H7 (cell line): ENCODE data around the gene RPP40. TPM values are rescaled to one million over a fixed set of nuclear protein-coding genes. Genes with fewer than 3 reads are reported as not detected.

Experiments used
- DNase-seq: peaks from one replicate; pipeline ENCODE4 v3.0.0; 2012
- H3K27me3 ChIP-seq: 2 replicates; pipeline ENCODE4 v1.6.0; 2011; ENCODE audit warnings: mild to moderate bottlenecking, low read length; ENCODE audit not compliant: control insufficient read depth, insufficient read depth
- H3K36me3 ChIP-seq: replicated peaks from 2 replicates; pipeline ENCODE4 v1.5.1; 2011; ENCODE audit warnings: low read length; ENCODE audit not compliant: control insufficient read depth, insufficient read depth
- H3K4me3 ChIP-seq: 2 replicates; pipeline ENCODE4 v1.5.1; 2011; ENCODE audit warnings: low read depth, mild to moderate bottlenecking, control low read depth, low read length, moderate library complexity; ENCODE audit not compliant: insufficient read depth
- total RNA-seq: library from RNA; depleted of rRNA; stranded (reverse); fragments of >200 nt; shearing (Covaris generic); gene quantifications from 2 replicates; pipeline ENCODE4 v1.2.3, GENCODE V29; 2014

Gene RPP40
- total RNA-seq, 1 experiment from 2014 or later: 13.5 TPM

DNA sequence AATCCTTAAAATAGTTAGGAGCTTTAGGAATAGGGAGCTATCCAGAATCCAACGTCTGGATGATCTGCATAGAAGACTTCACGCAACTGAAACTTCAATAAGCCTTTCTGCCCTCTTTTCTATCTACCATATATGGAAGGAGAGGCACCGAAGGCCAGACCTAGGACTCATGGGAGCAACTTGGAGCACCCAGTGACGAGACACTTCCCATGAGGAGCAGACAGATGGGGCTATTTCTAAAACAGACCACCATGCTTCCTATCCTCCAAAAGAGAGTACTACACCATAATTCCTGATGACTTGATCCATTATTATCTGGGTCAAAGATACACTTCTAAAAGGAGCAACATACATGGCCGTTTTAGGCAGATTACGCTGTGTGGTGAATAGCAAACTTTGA is 6.0 kb downstream of the RPP40 start:
- no peak for DNase-seq
- H3K36me3 ChIP-seq: no peaks in the 10 kb centered on the region; the same call in 1 of the 2 replicates

DNA sequence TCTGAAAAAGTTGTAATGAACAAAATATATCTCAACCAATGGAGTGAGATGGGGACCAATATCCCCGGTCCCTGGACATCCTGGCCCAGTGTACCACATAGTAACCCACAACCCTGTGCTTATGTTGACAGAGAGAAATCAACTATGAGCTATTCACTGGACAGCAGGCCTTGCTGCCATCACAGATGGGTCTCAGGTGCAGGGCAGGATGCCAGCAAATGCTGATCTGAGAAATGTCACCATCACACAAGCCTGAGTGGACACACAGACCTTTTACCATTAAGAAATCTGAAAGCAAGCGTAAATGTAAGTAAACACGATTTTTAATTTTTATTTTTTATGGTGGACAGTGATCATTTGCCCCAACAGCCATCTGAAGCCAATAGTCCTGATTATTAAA is 9.1 kb downstream of the RPP40 start:
- H3K27me3 ChIP-seq: no peaks in the 10 kb centered on the region
- H3K36me3 ChIP-seq: no peaks in the 10 kb centered on the region; the same call in 1 of the 2 replicates
- no peak overlapping the region for H3K4me3 ChIP-seq
- no peak for DNase-seq

More for the DNA sequence above, 6.0 kb downstream of the RPP40 start:
- H3K27me3 ChIP-seq: no peaks in the 10 kb centered on the region
- H3K4me3 ChIP-seq: no peak overlapping the region

DNA sequence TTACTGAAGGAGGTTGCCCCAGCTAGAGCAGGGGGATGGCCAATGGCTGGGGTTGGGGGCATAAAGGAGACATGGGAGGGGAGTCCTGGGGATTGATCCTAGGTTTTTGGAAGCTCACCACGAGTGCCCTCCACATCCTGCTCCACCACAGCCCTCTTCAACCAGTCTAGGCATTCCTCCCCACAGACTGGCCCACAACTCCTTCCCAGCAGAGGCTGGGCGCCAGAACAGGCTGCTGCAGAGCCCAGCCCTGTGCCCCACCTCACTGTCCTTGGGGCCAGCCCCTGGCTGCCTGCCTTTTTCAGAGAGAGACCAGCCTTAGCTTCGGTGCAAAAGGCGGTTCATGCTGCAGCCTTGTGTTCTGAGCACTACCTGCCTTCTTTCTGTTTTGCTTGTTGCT is 16.4 kb downstream of the RPP40 start:
- no peak for DNase-seq
- H3K36me3 ChIP-seq: no peaks in the 10 kb centered on the region
- no peak overlapping the region for H3K4me3 ChIP-seq

DNA sequence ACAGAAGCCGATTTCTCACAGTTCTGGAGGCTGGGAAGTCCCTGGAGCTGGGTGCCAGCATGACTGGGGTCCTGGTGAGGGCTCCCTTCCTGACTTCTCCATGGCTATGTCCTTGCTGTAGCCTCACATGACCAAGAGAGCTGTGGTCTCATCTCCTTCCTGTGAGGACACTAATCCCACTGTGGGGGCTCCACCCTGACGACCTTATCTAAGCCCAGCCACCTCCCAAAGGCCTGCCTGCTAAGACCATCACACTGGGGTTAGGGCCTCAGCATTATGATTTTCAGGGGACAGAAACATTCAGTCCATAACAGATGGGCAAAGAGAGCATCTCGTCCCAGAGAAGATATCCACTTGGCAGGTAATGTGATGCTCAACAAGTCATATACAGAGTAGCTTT is 16.8 kb downstream of the RPP40 start:
- no peak for DNase-seq
- Histone ChIP-seq H3K27me3 (no peaks in the 10 kb centered on the region), H3K4me3 (no peak overlapping the region), H3K36me3 (no peaks in the 10 kb centered on the region)

More for the DNA sequence above, 16.4 kb downstream of the RPP40 start:
- H3K27me3 ChIP-seq: no peaks in the 10 kb centered on the region

DNA sequence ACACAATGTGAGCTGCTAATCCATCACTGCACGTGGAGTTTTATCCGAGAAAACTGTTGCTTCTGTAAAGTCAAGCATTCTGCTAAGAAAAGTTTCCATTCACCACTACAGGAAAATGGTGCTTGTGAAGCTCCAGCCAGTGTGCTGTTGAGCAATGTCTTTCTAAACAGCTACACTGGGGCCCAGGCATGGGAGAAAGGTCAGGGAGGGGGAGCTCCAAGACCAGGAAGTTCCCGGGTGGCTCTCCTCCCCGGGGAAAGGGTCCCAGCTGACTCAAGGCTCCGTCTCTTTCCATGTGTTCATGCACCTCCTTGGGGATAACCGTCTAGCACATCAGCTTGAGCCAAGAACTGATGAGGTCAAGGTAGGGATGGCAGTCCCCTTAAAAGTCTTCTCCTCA is 20.5 kb downstream of the RPP40 start:
- Histone ChIP-seq H3K4me3 (no peak overlapping the region), H3K36me3 (no peaks in the 10 kb centered on the region), H3K27me3 (no peaks in the 10 kb centered on the region)
- no peak for DNase-seq

DNA sequence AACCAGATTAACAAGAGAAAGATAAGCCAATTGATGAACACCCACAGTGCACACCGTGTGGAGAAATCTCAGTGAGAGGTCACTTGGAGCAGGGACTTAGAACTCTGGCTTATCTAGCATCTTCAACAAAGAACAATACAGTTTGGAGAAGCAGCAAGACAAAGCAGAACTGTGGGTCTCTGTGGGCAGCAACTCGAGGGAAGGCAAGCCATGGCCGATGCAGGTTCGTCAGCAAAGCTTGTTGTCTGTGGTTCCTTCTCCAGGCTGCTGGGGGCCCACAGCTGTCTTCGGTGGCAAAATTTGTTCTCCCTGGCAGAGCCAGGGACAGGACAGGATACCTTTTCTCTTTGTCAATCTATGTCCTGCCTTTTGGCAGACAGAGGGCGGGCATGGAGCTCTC is 22.1 kb downstream of the RPP40 start:
- Histone ChIP-seq H3K4me3 (no peak overlapping the region), H3K36me3 (no peaks in the 10 kb centered on the region), H3K27me3 (no peaks in the 10 kb centered on the region)
- no peak for DNase-seq

DNA sequence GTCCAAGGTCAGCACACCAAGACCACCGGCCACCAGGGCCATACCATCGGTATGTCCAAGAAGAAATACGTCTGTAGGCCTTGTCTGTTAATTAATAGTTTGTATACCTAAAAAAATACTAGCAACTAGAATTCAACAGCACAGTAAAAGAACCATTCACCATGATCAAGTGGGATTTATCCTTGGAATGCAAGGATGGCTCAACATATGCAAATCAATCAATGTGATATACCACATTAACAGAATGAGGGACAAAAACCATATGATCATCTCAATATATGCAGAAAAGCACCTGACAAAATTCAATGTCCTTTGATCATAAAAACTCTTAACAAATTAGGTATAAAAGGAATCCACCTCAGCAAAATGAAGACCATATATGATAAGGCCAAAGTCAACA is 24.4 kb downstream of the RPP40 start:
- H3K36me3 ChIP-seq: no peaks in the 10 kb centered on the region
- H3K4me3 ChIP-seq: no peak overlapping the region
- no peak for DNase-seq
- no peaks in the 10 kb centered on the region for H3K27me3 ChIP-seq

DNA sequence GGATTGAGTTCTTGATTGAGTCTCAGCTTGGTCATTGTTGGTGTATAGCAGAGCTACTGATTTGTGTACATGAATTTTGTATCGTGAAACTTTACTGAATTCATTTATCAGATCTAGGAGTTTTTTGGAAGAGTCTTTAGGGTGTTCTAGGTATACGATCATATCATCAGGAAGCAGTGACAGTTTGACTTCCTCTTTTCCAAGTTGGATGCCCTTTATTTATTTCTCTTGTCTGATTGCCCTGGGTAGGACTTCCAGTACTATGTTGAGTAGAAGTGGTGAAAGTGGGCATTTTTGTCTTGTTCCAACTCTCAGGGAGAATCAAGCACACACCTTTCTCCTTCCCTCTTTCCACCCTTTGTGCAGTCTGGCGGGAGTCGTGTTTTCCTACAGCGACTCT is 26.4 kb downstream of the RPP40 start:
- Histone ChIP-seq H3K36me3 (no peaks in the 10 kb centered on the region), H3K4me3 (no peak overlapping the region), H3K27me3 (no peaks in the 10 kb centered on the region)
- DNase-seq: no peak

DNA sequence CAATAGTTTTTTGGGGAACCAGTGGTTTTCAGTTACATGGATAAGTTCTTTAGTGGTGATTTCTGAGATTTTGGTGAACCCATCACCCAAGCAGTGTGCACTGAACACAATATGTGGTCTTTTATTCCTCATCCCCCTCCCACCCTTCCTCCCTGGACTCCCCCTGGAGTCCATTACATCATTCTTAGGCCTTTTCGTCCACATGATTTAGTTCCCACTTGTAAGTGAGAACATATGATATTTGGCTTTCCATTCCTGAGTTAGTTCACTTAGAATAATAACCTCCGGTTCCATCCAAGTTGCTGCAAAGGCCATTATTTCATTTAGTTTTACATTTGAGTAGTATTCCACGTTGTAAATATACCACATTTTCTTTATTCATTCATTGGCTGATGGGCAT is 28.3 kb downstream of the RPP40 start:
- Histone ChIP-seq H3K4me3 (no peak overlapping the region), H3K36me3 (no peaks in the 10 kb centered on the region), H3K27me3 (no peaks in the 10 kb centered on the region)
- DNase-seq: no peak

DNA sequence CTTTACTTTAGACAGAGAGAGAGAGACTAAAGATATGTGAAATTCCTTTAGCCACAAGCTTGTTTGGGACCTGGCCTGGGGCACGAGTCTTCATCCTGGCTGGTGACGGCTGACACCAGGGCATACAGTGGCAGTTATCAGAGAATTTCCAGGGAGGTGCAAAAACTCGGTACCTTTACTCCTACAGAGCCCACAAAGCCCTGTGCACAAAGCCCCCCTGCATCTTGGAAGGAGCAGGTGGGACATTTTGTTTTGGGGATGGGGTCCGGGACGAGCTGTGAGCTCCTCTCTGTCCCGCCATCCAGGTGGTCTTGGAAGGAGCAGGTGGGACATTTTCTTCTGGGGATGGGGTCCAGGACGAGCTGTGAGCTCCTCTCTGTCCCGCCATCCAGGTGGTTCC is 28.9 kb downstream of the RPP40 start:
- Histone ChIP-seq H3K4me3 (no peak overlapping the region), H3K36me3 (no peaks in the 10 kb centered on the region), H3K27me3 (no peaks in the 10 kb centered on the region)
- DNase-seq: no peak

DNA sequence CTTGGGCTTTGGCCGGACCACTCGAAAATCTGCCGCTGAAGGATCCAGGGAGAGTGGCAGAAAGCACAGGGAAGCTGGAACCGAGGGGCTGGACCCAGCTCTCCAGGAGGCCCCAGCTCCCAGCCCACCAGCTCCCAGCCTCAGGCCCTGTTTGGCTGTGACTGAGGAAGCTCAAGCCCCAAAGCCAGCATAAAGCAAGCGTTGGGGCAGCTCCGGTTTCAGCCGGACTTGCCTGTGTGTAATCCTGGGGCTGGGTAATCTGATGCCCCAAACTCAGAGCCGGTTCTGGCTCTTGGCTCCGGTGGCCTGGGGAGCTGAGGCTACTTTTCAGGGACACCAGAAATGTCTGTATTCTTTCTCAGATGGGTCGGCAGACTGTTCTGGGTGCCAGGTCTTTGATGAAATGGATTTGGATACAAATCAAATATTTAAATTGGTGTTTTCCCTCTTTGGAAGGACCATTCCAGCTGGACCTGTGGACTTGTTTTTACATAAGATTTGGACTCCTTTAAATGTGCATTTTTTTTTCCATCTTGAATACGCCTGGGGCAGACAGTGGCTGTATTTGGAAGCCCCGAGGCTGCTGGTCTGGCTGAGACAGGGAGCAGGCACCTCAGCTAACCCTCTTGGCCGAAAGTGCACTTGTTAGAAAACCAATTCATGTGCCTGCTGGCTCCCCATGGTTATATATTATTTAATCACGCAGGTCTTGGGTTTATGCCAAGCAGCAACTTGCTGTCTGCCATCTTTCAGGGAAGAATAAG is 29.7 kb downstream of the RPP40 start:
- peak; percentile 85 for DNase-seq
- no peaks in the 10 kb centered on the region for H3K36me3 ChIP-seq
- H3K4me3 ChIP-seq: no peak overlapping the region
- no peaks in the 10 kb centered on the region for H3K27me3 ChIP-seq

DNA sequence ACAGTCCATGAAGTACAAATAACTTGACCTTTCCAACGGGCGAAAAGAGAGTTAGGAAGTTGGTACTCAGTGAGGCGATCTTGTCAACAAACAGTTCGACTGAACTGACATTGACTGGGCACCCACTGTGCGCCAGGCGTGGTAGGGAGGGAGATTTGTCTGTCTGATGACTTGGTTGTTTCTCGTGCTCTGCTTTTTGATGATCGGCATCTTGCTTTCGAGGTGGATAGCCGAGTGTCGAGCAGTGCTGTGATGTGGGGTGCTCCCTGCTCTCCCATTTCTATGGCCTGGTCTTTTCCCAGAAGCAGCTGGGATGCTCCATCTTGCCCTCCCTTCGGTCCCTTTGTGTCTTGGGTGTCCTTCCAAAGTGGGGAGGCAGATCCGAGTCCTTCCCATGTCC is 30.4 kb downstream of the RPP40 start:
- Histone ChIP-seq H3K36me3 (no peaks in the 10 kb centered on the region), H3K4me3 (no peak overlapping the region), H3K27me3 (no peaks in the 10 kb centered on the region)
- no peak for DNase-seq

DNA sequence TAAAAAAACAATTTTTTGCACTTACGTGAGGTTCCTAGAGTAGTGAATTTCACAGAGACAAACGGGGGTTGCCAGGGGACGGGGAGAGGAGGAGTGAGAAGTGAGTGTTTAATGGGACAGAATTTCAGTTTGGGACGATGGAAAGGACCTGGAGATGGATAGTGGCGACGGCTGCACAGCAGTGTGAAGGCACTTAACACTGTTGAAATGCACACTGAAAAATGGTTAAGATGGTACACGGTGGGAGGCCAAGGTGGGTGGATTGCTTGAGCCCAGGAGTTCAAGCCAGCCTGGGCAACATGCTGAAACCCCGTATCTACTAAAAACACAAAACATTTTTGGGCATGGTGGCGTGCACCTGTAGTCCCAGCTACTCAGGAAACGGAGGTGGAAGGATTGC is 31.4 kb downstream of the RPP40 start:
- H3K36me3 ChIP-seq: no peaks in the 10 kb centered on the region
- H3K27me3 ChIP-seq: no peaks in the 10 kb centered on the region
- no peak overlapping the region for H3K4me3 ChIP-seq
- DNase-seq: no peak

DNA sequence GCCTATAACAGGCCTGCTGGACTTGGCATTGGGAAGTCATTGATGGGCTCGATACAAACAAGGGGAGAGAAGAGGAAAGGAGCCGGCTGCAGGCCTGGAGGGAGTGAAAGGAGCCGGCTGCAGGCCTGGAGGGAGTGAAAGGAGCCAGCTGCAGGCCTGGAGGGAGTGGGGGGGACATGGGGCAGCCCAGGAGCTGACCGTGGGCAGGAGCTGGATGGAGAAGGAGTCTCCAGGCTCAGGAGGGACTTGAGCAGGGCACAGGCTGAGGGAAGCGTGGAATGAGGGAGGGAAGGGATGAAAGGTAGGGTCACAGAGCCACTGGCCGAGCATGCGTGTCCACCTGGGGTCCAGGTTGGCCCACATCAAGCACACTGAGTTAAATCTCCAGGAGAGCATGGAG is 32.0 kb downstream of the RPP40 start:
- no peak overlapping the region for H3K4me3 ChIP-seq
- no peaks in the 10 kb centered on the region for H3K27me3 ChIP-seq
- no peaks in the 10 kb centered on the region for H3K36me3 ChIP-seq
- no peak for DNase-seq

DNA sequence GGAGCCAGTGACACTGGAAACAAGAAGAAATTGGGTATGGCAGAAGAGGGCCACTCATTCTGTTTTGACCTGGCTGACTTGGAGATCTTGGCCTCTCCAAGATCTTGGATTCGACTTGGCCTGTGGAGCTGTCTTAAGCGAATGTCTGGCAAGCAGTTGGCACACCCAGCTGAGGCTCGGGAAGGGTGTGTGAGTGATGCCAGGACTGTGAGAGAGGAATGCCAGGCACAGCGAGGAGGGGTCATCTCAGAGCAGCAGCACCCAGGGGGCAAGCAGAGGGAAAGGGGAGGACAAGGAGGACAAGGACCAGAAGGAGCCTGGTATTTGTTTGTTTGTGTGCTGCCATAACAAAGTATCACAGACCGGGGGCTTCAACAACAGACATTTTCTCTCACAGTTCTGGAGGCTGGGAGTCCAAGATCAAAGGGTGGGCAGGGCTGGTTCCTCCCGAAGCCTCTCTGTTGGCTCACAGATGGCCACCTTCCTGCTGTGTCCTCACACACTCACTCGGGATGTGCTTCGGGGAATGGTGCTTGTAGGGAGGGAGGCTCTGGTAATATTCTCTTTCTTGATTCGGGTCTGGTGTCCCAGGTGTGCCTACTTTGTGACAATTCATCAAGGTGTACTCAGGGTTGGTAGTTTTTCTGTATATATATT is 33.0 kb downstream of the RPP40 start:
- Histone ChIP-seq H3K36me3 (no peaks in the 10 kb centered on the region), H3K27me3 (no peaks in the 10 kb centered on the region), H3K4me3 (no peak overlapping the region)
- no peak for DNase-seq
